Measurements from ENCODE around the gene CACNA1C.
A peak's percentile ranks its signal among the peaks of the same experiment; 100 is the strongest.

CACNA1C gene

GRCh38 chr12:2263901-2264300 lies 211.1 kb downstream of the CACNA1C start:
- no peak for DNase-seq

- no peak for DNase-seq
Observed at GRCh38 chr12:2264651-2265232, 212.0 kb downstream of the CACNA1C start.

- no peak for DNase-seq
Observed at GRCh38 chr12:2265461-2266167, 212.8 kb downstream of the CACNA1C start.

- no peak for DNase-seq
Observed at GRCh38 chr12:2266666-2267620, 214.2 kb downstream of the CACNA1C start.

GRCh38 chr12:2267703-2268470 lies 215.1 kb downstream of the CACNA1C start:
- DNase-seq, result peak; percentile 27

GRCh38 chr12:2268471-2269286 lies 215.9 kb downstream of the CACNA1C start:
- no peak for DNase-seq

- DNase-seq, result no peak
Observed at GRCh38 chr12:2270846-2271245, 218.1 kb downstream of the CACNA1C start.

- no peak for DNase-seq
Observed at GRCh38 chr12:2271961-2272360, 219.2 kb downstream of the CACNA1C start.

GRCh38 chr12:2273288-2273687 lies 220.5 kb downstream of the CACNA1C start:
- DNase-seq, result no peak

- no peak for DNase-seq
Observed at GRCh38 chr12:2273751-2274150, 221.0 kb downstream of the CACNA1C start.

GRCh38 chr12:2274733-2275132 lies 221.9 kb downstream of the CACNA1C start:
- DNase-seq, result no peak

GRCh38 chr12:2276288-2277033 lies 223.7 kb downstream of the CACNA1C start:
- DNase-seq, result no peak

- DNase-seq, result no peak
Observed at GRCh38 chr12:2277492-2278155, 224.8 kb downstream of the CACNA1C start.

GRCh38 chr12:2281446-2281845 lies 228.7 kb downstream of the CACNA1C start:
- DNase-seq, result no peak

- no peak for DNase-seq
Observed at GRCh38 chr12:2282318-2282717, 229.5 kb downstream of the CACNA1C start.

GRCh38 chr12:2283480-2283879 lies 230.7 kb downstream of the CACNA1C start:
- no peak for DNase-seq

- DNase-seq, result no peak
Observed at GRCh38 chr12:2283916-2284315, 231.1 kb downstream of the CACNA1C start.

GRCh38 chr12:2284321-2284813 lies 231.6 kb downstream of the CACNA1C start:
- no peak for DNase-seq

GRCh38 chr12:2284857-2285256 lies 232.1 kb downstream of the CACNA1C start:
- peak; percentile 64 for DNase-seq

- no peak for DNase-seq
Observed at GRCh38 chr12:2285462-2285861, 232.7 kb downstream of the CACNA1C start.

All from NCI-H2171 (cell line).